RWPE2 (cell line): Measurements from ENCODE around the gene FBXL17.
A peak's percentile ranks its signal among the peaks of the same experiment; 100 is the strongest.

Experiments
- ATAC-seq: fragments of 200-7000 bp; cut with Tn5 transposase; 3 replicates; pipeline ENCODE4 v1.9.1; 2021; ENCODE audit warnings: low read depth
- DNase-seq: peaks from one replicate; pipeline ENCODE4 v3.0.0-alpha.2; 2020; ENCODE audit warnings: low spot score
- H3K27ac ChIP-seq: fragments of 450-650 bp; 2 replicates; pipeline ENCODE4 v1.5.1; 2017; ENCODE audit warnings: mild to moderate bottlenecking; ENCODE audit not compliant: poor library complexity, severe bottlenecking
- H3K27me3 ChIP-seq: fragments of 250-450 bp; sonication (Bioruptor Pico); 2 replicates; pipeline ENCODE4 v1.5.1; 2021; ENCODE audit warnings: mild to moderate bottlenecking, moderate library complexity; ENCODE audit not compliant: insufficient read depth, poor library complexity, severe bottlenecking
- H3K36me3 ChIP-seq: fragments of 250-450 bp; sonication (Bioruptor Pico); 2 replicates; pipeline ENCODE4 v1.5.1; 2020; ENCODE audit warnings: low read depth, mild to moderate bottlenecking, moderate library complexity
- H3K4me1 ChIP-seq: fragments of 250-450 bp; sonication (Bioruptor Pico); 2 replicates; pipeline ENCODE4 v1.5.1; 2021; ENCODE audit warnings: mild to moderate bottlenecking, moderate library complexity; ENCODE audit not compliant: insufficient read depth, poor library complexity, severe bottlenecking
- H3K4me3 ChIP-seq: fragments of 250-450 bp; sonication (Bioruptor Pico); 2 replicates; pipeline ENCODE4 v1.5.1; 2021; ENCODE audit warnings: mild to moderate bottlenecking, moderate library complexity; ENCODE audit not compliant: severe bottlenecking
- H3K9me3 ChIP-seq: fragments of 250-450 bp; sonication (Bioruptor Pico); 2 replicates; pipeline ENCODE4 v1.5.1; 2021; ENCODE audit warnings: mild to moderate bottlenecking, moderate library complexity; ENCODE audit not compliant: severe bottlenecking
- TF ChIP-seq, protein P1 (sequence below): fragments of 450-650 bp; IDR thresholded peaks from one replicate; pipeline ENCODE4 v1.5.1; 2017; ENCODE audit warnings: mild to moderate bottlenecking, moderate library complexity; ENCODE audit not compliant: poor library complexity, severe bottlenecking

Gene FBXL17

DNA sequence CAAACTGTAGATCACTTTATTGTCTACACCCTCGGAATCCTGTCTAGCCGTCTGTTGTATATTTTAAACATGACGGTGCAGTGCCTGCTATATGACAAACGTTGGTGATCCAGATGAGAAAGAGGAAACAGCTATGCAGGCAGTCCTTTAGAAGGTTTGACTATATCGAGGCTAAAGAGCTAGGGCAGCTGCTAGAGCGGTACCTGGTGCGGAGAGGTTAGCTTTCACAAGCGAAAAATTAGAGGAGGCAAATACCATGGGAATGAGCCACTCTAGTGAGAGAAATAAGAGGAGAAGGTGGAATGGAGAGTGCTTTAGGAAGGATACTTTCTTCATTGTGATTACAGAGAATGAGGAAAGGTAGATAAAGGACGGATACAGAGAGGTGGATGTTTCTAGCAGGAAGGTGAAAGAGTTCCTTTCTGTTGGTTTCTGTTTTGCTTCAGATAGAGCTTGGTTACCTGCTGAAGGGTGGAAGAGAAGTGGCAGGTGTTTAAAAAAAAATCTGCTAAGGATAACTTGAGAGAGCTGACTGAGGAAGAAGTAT, 959 bp upstream of the FBXL17 start:
- Histone ChIP-seq H3K4me1 (peaks cover 3% of the 10 kb centered on the region), H3K4me3 (peak overlapping the region; percentile 66), H3K9me3 (no peaks in the 10 kb centered on the region), H3K27me3 (no peaks in the 10 kb centered on the region), H3K27ac (peak overlapping the region; percentile 89), H3K36me3 (no peaks in the 10 kb centered on the region)
- ATAC-seq (peak; percentile 12; the same call in 2 of the 3 replicates), DNase-seq (no peak)
- TF ChIP-seq, protein P1, sequence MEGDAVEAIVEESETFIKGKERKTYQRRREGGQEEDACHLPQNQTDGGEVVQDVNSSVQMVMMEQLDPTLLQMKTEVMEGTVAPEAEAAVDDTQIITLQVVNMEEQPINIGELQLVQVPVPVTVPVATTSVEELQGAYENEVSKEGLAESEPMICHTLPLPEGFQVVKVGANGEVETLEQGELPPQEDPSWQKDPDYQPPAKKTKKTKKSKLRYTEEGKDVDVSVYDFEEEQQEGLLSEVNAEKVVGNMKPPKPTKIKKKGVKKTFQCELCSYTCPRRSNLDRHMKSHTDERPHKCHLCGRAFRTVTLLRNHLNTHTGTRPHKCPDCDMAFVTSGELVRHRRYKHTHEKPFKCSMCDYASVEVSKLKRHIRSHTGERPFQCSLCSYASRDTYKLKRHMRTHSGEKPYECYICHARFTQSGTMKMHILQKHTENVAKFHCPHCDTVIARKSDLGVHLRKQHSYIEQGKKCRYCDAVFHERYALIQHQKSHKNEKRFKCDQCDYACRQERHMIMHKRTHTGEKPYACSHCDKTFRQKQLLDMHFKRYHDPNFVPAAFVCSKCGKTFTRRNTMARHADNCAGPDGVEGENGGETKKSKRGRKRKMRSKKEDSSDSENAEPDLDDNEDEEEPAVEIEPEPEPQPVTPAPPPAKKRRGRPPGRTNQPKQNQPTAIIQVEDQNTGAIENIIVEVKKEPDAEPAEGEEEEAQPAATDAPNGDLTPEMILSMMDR, result no peak

DNA sequence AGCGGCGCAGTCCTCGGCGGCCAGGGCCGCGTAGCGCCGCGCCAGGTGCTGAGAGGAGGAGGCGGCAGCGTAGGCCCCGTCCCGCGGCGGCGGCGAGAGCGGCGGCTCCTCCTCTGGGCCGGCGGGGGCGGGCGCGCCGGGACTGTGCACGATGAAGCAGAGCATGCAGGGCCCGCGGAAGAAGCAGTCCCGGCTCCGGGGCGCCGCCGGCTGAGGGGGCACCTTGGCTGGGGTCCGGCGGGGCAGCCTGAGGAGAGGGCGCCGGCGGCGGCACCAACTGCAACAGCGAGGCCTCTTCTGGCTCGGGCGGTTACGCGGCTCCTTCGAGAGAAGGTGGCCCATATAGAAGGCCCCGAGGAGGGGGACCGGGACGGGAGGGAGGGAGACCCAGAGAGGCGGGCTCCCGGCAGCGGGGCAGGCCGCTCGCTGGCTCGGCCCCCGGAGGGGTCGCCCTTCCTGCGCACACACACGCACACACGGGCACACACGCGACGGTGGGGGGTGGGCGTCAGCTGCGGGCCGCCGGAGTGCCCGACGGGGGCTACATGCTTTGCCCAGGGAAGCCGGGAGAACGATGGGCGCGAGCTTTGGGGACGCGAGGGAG, 446 bp downstream of the FBXL17 start:
- peak; percentile 85 for DNase-seq
- peak overlapping the region; percentile 89 for H3K27ac ChIP-seq

DNA sequence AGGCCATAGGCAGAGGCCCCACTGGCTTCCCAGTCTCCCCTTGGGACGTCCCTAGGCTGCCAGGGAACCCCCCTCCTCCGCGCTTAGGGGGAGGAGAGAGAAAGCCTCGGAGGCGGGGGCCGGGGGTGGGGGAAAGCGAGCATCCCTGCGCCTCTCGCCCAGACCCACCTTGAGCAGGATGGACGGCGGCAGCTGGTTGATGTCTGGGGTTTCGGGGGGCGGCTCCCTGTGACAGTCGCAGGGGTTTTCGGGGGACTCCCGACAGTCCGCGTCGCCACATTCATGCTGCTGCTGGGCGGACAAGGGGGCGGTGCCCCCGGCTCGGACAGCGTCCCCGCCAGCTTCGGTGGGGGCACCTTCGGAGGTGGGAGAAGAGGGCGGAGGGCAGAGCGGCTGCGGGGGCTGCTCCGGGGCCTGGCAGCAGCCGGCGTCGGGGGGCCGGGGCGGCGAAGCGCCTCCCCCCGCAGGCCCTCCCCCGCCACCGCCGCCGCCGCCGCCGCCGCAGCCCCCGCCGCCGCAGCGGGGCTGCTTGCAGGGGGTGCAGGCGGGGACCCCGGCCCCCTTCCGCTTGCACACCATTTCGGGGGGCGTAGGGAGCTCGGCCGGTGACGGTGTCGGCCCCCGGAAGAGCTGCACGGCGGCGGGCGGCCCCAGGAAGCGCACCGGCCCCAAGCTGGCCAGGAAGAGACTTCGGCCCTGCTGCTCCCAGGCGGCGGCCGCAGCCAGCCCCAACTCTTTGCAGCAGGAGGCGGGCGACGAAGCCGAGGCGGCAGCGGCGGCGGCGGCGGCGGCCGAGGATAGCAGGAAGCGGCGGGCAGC, 1.2 kb downstream of the FBXL17 start:
- peak overlapping the region; percentile 66 for H3K4me3 ChIP-seq
- H3K4me1 ChIP-seq, result peaks cover 3% of the 10 kb centered on the region
- DNase-seq, result no peak
- H3K36me3 ChIP-seq, result no peaks in the 10 kb centered on the region
- H3K27ac ChIP-seq, result peak overlapping the region; percentile 89
- peaks cover 2% of the 10 kb centered on the region for H3K9me3 ChIP-seq
- H3K27me3 ChIP-seq, result no peaks in the 10 kb centered on the region
- TF ChIP-seq, protein P1, result no peak
- ATAC-seq, result peak; percentile 4; the same call in 2 of the 3 replicates

More for the DNA sequence above, 446 bp downstream of the FBXL17 start:
- peak; percentile 66 for ATAC-seq
- H3K4me1 ChIP-seq, result peaks cover 3% of the 10 kb centered on the region
- TF ChIP-seq, protein P1, result no peak
- no peaks in the 10 kb centered on the region for H3K36me3 ChIP-seq
- peak overlapping the region; percentile 66 for H3K4me3 ChIP-seq
- H3K9me3 ChIP-seq, result no peaks in the 10 kb centered on the region
- no peaks in the 10 kb centered on the region for H3K27me3 ChIP-seq

DNA sequence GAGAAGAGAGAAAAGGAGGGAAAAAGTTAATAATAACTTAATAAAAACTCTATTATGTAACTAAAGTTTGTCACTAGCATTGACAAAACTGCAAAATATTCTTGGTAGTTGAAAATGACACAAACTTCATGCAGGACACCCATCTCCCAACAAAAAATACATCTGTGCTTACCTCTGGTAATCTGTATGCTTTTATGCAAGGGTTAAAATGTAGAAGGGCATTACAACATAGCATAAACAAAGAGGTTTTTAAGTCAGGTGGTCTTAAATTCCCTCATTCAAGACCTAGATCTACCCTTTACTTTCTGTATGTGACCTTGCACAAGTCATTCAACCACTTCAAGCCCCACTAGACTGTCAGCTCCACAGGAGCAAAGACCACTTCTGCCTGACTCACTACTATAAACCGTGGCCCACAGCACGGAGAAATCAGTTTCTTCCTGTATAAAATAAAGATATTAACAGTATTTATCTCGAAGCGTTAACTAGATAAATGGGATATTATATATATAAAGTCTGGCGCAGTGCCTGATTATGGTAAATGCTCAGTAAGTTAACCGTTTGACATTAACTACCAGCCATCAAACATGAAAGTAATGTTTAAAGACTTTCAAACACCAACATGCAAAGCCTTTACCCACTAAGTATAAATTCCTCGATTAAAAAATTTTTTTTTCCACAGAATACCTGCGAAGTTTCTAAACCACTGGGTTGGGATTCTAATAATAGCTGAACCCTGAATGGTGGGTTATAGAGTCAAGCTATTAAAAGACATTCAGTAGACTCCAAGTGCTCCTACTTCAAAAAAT, 2.0 kb downstream of the FBXL17 start:
- TF ChIP-seq, protein P1, result no peak
- no peaks in the 10 kb centered on the region for H3K36me3 ChIP-seq
- ATAC-seq, result no peak
- peaks cover 8% of the 10 kb centered on the region for H3K9me3 ChIP-seq
- H3K4me3 ChIP-seq, result peak overlapping the region; percentile 66
- no peak for DNase-seq
- peaks cover 3% of the 10 kb centered on the region for H3K4me1 ChIP-seq
- H3K27ac ChIP-seq, result peak overlapping the region; percentile 89
- H3K27me3 ChIP-seq, result no peaks in the 10 kb centered on the region
